MG63 (cell line): ENCODE data around the gene GSTM4. TPM values are rescaled to one million over a fixed set of nuclear protein-coding genes. Genes with fewer than 3 reads are reported as not detected.
A peak's percentile ranks its signal among the peaks of the same experiment; 100 is the strongest.
"Not testable (repeated sequence)": the region's sequence is repeated elsewhere in the genome, so short reads cannot be mapped to it uniquely, and the experiment has no call there.

Source experiments
- DNase-seq: peaks from one replicate; pipeline ENCODE4 v3.0.0-alpha.2; 2020
- H3K27me3 ChIP-seq: fragments of 250-450 bp; sonication (Bioruptor Pico); 2 replicates; pipeline ENCODE4 v1.5.1; 2020; ENCODE audit warnings: mild to moderate bottlenecking, moderate library complexity
- H3K36me3 ChIP-seq: fragments of 250-450 bp; sonication (Bioruptor Pico); 2 replicates; pipeline ENCODE4 v1.5.1; 2020; ENCODE audit warnings: mild to moderate bottlenecking, moderate library complexity
- H3K4me3 ChIP-seq: fragments of 250-450 bp; sonication (Bioruptor Pico); 2 replicates; pipeline ENCODE4 v1.5.1; 2020; ENCODE audit warnings: mild to moderate bottlenecking, moderate library complexity
- H3K9me3 ChIP-seq: fragments of 250-450 bp; sonication (Bioruptor Pico); 2 replicates; pipeline ENCODE4 v1.5.1; 2020; ENCODE audit warnings: mild to moderate bottlenecking, moderate library complexity
- total RNA-seq: library from RNA; depleted of rRNA; stranded (reverse); fragments of >200 nt; shearing (Covaris generic); gene quantifications from 2 replicates; pipeline ENCODE4 v1.2.3, GENCODE V29; 2014; ENCODE audit warnings: low replicate concordance

The GSTM4 gene
- total RNA-seq, 1 experiment from 2014 or later = 33.5 TPM

- Histone ChIP-seq H3K36me3 (no peaks in the 10 kb centered on the region; the same call in 1 of the 2 replicates), H3K4me3 (no peak overlapping the region), H3K27me3 (no peaks in the 10 kb centered on the region), H3K9me3 (no peaks in the 10 kb centered on the region)
- DNase-seq = no peak
These were observed 13.5 kb downstream of the GSTM4 start for GRCh38 chr1:109669246-109669948.

GRCh38 chr1:109669949-109670302 is 14.0 kb downstream of the GSTM4 start:
- not testable (repeated sequence) for H3K9me3 ChIP-seq, H3K36me3 ChIP-seq, H3K27me3 ChIP-seq, H3K4me3 ChIP-seq, DNase-seq

GRCh38 chr1:109671067-109671466 is 15.2 kb downstream of the GSTM4 start:
- Histone ChIP-seq H3K9me3 (no peaks in the 10 kb centered on the region), H3K36me3 (no peaks in the 10 kb centered on the region; the same call in 1 of the 2 replicates), H3K27me3 (no peaks in the 10 kb centered on the region), H3K4me3 (no peak overlapping the region)
- no peak for DNase-seq

GRCh38 chr1:109673861-109674260 is 18.0 kb downstream of the GSTM4 start:
- not testable (repeated sequence) for DNase-seq, H3K9me3 ChIP-seq, H3K36me3 ChIP-seq, H3K4me3 ChIP-seq, H3K27me3 ChIP-seq

- not testable (repeated sequence) for H3K36me3 ChIP-seq, H3K9me3 ChIP-seq, H3K27me3 ChIP-seq, H3K4me3 ChIP-seq, DNase-seq
These were observed 20.9 kb downstream of the GSTM4 start for GRCh38 chr1:109676683-109677381.

GRCh38 chr1:109677459-109677858 is 21.6 kb downstream of the GSTM4 start:
- Histone ChIP-seq H3K4me3 (no peak overlapping the region), H3K27me3 (no peaks in the 10 kb centered on the region), H3K9me3 (no peaks in the 10 kb centered on the region), H3K36me3 (no peaks in the 10 kb centered on the region)
- DNase-seq = no peak

GRCh38 chr1:109678637-109679036 is 22.7 kb downstream of the GSTM4 start:
- peak; percentile 76 for DNase-seq
- not testable (repeated sequence) for H3K4me3 ChIP-seq, H3K27me3 ChIP-seq, H3K9me3 ChIP-seq, H3K36me3 ChIP-seq

- not testable (repeated sequence) for DNase-seq, H3K4me3 ChIP-seq, H3K9me3 ChIP-seq, H3K27me3 ChIP-seq, H3K36me3 ChIP-seq
These were observed 28.9 kb downstream of the GSTM4 start for GRCh38 chr1:109684777-109685176.

- H3K9me3 ChIP-seq, H3K27me3 ChIP-seq, H3K4me3 ChIP-seq, DNase-seq: not testable (repeated sequence)
- peaks cover 16% of the 10 kb centered on the region for H3K36me3 ChIP-seq
These were observed 29.5 kb downstream of the GSTM4 start for GRCh38 chr1:109685399-109685798.

GRCh38 chr1:109685890-109686289 is 30.0 kb downstream of the GSTM4 start:
- not testable (repeated sequence) for H3K9me3 ChIP-seq, H3K4me3 ChIP-seq, H3K27me3 ChIP-seq, DNase-seq
- H3K36me3 ChIP-seq = peaks cover 21% of the 10 kb centered on the region

- H3K27me3 ChIP-seq, H3K9me3 ChIP-seq, DNase-seq: not testable (repeated sequence)
- Histone ChIP-seq H3K36me3 (peaks cover 30% of the 10 kb centered on the region), H3K4me3 (peak overlapping the region; percentile 67)
These were observed 31.2 kb downstream of the GSTM4 start for GRCh38 chr1:109687109-109687508.

- Histone ChIP-seq H3K36me3 (peaks cover 31% of the 10 kb centered on the region), H3K27me3 (no peaks in the 10 kb centered on the region), H3K9me3 (peaks cover 10% of the 10 kb centered on the region), H3K4me3 (peak within 1 kb of the TSS; percentile 67)
- DNase-seq = peak; percentile 98
These were observed 32.0 kb downstream of the GSTM4 start, which contains the start of gene GSTM1 for GRCh38 chr1:109687641-109688499. GSTM1 (plus strand) TSS chr1:109687817; CDS start chr1:109687874, 57 bp downstream.

GRCh38 chr1:109689844-109690405 is 34.0 kb downstream of the GSTM4 start:
- no peak for DNase-seq
- Histone ChIP-seq H3K27me3 (no peaks in the 10 kb centered on the region), H3K9me3 (peaks cover 3% of the 10 kb centered on the region), H3K36me3 (peaks cover 38% of the 10 kb centered on the region), H3K4me3 (no peak overlapping the region)

- no peak overlapping the region for H3K4me3 ChIP-seq
- H3K9me3 ChIP-seq = no peaks in the 10 kb centered on the region
- peaks cover 45% of the 10 kb centered on the region for H3K36me3 ChIP-seq
- no peaks in the 10 kb centered on the region for H3K27me3 ChIP-seq
- DNase-seq = no peak
These were observed 35.9 kb downstream of the GSTM4 start for GRCh38 chr1:109691759-109692158.

- peaks cover 39% of the 10 kb centered on the region for H3K36me3 ChIP-seq
- not testable (repeated sequence) for DNase-seq, H3K4me3 ChIP-seq, H3K9me3 ChIP-seq, H3K27me3 ChIP-seq
These were observed 38.5 kb downstream of the GSTM4 start for GRCh38 chr1:109694400-109694799.

GRCh38 chr1:109695138-109695537 is 39.2 kb downstream of the GSTM4 start:
- H3K36me3 ChIP-seq = peaks cover 32% of the 10 kb centered on the region
- DNase-seq, H3K9me3 ChIP-seq, H3K4me3 ChIP-seq, H3K27me3 ChIP-seq: not testable (repeated sequence)

- Histone ChIP-seq H3K4me3 (no peak overlapping the region), H3K36me3 (peaks cover 16% of the 10 kb centered on the region), H3K27me3 (no peaks in the 10 kb centered on the region), H3K9me3 (no peaks in the 10 kb centered on the region)
- peak; percentile 66 for DNase-seq
These were observed 41.2 kb downstream of the GSTM4 start for GRCh38 chr1:109697066-109697465.
